ENCODE data around the gene INPP5E.

INPP5E gene

DNA sequence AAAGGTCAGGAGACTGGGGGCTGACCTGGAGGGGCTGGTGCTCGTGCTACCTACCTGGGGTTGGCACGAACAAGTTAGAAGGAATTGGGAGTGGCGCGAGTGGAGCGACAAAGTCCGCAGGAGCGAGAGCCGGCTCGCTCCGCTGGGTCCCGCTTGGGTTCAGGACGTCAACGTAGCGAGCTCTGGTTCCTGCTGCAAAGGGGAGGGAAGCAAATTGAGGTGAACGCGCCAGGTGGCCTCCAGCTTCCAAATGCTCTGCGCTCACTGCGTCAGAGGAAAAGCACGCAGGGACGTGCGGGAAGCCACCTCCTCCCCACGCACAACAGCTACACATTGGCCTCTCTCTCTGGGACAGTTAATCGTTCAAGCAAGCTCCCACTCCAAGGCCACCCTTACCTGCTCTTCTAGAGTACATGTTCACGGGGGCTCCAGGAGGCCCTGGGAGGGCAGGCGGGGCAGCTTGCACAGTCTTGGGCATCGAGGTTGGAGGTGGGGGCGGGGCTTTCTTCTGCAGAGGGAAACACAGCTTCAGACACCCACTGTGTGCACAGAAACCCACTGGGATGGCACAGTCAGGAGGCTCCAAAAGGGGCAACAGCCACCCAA, 7.6 kb upstream of the INPP5E start:
- DNase-seq (ENCODE audit: low read depth in 2 of 2), result no peak

DNA sequence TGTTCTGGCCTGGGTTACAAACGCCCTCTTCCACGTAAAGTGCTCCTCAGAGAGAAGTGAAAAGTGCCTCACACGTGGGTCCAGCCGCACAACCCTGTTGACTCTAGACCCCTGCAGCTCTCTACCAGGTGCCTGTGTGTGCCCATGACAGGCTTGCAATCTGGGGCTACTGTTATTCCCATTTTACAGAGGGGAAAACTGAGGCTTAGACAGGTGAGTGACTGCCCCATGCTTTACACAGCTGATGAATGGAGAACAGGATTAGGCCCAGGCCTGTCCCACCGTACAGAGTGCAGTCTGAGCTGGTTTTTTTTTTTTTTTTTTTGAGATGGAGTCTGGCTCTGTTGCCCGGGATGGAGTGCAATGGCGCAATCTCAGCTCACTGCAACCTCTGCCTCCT, 6.2 kb upstream of the INPP5E start:
- DNase-seq (ENCODE audit: low read depth in 2 of 2), result no peak

DNA sequence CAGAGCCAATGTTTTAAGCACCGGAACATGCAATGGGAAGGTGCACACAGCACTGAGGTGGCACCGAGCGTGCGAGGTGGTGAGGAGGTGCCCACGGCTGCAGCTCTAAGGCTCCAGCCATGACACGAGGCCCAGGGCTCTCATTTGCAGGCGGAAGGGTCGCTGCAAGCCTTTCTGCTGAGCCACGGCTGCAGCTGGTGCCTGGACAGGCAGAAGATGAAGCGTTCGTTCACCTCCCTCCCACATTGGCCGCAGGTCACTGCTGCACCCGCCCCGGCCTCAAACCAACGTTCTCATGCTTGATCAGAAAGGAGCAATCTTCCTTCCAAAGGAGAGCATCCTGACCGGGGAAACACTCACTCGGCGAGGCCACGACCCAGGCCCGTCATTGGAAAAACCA, 4.5 kb upstream of the INPP5E start:
- no peak for DNase-seq (ENCODE audit: low read depth in 2 of 2)

DNA sequence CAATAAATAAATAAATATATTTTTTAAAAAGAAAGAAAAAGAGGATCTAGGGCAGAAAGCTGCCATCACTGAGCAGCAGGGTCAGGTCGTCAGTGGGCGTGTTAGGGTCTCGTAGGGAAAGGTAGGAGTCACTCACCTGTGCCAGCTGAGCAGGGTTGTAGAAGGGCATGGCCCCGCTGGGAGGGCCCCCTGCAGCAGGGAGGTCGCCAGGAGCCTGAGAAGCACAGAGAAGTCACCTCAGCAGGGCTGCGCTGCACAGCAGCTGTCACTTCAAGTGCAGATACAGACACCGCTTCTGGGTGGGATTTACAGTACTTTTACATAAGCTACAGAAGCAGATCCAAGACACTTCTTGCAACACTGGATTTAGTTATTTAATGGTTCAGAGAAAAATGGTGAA, 4.0 kb upstream of the INPP5E start:
- DNase-seq (ENCODE audit: low read depth in 2 of 2), result no peak

DNA sequence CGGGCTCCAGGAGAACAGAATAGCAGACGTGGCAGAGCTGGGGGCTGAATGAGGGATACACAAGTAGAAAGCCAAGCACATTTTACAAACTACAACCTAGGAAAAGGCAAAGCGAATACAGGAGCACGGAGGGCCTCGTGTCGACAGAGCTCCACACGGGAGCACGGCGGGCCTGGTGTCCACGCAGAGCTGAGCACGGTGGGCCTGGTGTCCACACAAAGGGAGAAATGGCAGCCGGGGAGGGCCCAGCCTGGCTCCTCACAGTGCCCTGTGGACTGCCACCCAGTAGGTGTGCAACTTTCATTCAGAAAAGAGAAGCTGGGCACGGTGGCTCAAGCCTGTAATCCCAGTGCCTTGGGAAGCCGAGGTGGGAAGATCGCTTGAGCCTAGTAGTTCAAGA, 3.4 kb upstream of the INPP5E start:
- DNase-seq (ENCODE audit: low read depth in 2 of 2), result no peak

DNA sequence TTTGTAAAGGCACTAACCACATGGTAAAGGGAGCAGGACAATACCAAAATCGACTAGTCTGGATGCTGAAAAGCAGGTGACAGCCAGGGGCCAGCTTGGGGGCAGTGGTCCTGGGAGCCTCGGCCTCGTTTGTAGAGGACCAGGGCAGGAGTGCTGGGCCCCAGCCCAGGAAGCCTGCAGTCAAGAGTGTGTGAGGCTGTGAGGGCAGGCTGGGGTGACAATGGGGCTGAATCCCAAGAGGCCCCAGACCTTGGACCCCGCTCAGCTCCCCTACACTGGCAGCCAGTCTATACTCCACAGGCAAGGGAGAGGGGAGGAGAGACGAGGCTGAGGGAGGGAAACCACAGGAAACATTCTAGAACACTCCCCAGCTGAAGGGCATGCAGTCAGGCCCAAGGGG, 2.6 kb upstream of the INPP5E start:
- DNase-seq (ENCODE audit: low read depth in 2 of 2), result no peak

DNA sequence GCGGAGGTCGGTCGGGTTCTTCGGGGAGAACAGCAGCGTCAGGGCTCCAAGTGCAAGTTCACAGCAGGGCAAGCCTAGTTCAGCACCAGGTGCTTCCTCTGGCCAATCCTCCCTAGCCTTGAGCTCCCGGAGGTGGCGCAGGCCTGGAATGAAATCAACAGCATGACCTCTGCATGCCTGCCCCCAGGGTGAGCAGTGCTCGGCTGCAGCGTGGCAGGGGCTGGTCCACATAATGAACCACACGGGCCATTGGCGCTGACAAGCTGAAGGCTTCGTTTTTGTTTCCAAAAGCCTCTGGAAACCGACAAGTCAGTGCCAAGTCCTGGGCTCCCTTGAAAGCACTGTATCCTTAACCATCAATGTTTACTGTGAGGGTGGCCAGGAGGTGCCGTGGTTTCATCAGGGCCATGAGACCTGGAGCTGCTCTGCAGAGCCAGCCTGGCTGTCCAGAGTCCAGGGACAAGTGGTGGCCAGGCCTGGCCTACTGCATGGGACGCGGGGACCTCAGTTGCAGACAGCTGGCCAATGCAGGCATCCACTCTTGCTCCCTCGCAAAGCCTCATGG, 2.1 kb upstream of the INPP5E start:
- DNase-seq (ENCODE audit: low read depth in 2 of 2), result no peak

DNA sequence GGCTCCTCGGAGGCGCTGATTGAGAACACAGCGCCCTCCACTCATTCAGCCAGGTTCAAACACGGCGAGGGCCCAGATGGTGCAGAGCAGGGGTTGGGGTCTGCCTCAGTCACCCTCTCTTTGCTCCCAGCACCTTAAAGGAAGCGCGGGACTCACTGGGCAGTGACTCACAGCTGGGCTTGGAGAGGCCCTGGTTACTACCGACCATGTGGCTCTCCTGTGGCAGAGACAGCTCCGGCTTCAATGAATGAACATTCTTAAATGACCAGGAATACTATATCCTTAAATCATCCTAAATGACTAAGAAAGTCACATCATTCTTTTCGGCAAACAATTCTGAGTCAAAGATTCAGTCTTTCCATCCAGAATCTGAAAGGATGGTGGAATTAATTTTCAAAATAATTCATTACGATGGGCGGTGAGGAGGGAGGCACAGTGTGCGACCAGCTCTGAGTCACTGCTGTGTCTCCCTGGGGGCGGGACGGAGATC, 1.6 kb upstream of the INPP5E start:
- no peak for DNase-seq (ENCODE audit: low read depth in 2 of 2)

DNA sequence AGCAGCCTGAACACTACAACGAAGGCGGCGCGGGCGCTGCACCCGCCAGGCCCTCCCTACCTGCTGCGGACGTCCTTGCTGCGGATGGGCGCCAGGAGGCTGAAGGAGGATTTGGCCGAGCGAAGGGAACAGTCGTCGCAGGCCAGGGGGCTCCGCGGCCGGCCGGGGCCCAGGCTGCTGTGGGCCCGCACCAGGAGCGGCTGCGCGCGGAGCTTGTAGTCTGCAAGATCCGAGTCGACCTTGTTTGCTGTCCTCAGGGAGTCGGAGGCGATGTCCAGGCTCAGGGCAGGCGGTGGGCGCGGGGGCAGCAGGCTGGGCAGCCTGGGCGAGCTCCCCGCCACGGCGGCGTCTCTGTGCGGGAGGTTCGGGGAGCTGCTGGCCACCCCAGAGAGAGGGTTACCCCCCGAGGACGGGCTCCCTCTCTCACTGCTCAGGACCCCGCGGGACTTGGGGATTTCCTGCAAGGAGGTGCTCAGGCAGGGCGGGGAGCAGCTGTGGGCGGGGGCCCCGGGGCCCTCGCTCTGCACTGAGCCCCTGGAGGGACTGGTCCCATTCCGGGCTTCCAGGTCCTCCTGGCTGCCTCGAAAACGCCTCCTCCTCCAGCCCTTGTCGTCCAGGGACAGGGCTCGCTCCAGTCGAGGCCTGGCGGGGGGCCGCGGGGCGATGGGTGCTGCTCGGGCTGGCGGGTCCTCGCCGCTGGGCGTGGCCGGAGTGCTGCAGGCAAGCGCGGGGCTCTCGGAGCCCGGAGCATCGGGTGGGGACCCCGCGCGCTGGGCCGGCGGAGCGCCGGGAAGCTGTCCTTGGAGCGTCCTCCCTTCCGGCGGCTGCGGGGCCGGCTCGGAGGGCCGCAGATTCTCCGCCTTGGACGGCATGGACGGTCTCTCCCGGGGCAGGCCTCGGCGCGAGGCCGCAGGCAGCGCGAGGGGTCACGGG, 831 bp downstream of the INPP5E start:
- peak; percentile 10 to 28 for DNase-seq (ENCODE audit: low read depth in 2 of 2)

DNA sequence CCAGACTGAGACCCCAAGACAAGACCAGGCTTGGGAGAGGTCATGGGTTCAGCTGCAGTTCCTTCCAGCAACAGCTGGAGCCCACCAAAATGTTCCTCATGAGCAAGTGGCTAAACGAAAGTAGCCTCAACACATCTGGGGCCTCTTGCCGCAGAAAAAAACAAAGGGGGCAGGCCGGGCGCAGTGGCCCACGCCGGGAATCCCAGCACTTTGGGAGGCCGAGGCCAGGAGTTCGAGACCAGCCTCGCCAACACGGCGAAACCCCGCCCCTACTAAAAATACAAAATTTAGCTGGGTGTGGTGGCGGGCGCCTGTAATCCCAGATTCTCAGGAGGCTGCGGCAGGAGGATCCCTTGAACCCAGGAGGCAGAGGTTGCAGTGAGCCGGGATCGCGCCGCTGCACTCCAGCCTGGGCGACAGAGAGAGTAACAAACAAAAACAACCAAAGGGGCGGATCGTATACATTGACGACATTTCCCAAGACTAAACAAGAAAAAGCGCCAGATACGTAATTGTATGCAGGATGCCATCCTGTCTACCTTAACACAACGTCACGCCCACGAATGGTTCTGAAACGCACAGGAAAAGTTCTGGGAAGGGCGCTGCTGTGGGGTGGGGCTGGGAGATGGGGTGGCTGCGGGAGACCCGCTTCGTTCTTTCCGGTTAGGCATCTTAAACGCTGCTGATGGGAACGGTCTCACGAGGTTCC, 1.7 kb downstream of the INPP5E start:
- no peak for DNase-seq (ENCODE audit: low read depth in 2 of 2)

DNA sequence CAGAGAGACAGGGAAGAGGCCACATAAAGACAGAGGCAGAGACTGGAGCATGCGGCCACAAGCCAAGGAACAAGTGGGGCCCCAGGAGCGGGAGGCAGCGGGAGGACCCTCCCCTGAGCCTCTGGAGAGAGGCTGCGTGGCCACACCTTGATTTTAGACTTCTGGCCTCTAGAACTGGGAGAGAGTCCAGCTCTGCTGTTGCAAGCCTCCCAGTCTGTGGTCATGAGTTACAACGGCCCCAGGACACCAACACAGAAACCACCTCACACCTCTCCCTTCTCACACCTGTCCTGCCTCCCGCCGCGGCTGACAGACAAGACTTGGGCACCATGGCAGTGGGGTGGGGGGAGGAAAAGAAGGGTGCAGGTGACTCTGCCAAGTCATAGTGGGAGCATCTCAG, 2.2 kb downstream of the INPP5E start:
- no peak for DNase-seq (ENCODE audit: low read depth in 2 of 2)

DNA sequence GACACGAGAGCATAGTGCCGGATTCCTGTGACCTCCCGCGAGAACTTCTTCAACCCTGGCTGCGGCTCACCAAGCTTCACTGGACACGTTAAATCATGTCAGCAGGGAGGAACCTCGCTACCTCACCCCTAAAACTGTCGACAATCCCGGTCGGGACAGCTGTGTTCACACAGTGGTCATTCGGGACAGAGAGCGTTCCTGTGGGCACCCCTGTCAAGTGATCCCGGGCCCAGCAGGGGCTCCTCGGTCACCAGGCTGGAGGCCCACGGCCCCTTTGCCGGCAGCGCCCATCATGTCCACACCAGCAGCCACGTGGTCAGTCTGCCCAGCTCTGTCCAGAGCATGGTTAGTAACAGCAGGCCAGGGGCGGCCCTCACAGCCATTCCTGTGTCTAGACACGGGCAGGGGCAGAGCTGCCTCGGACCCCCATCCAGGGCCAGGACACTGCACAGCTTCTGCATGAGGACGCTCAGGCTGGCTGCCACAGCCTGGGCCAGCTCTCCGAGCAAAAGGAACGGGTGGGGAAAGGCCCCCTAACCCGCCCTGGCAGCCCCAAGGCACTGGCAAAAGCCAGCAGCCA, 3.5 kb downstream of the INPP5E start:
- DNase-seq (ENCODE audit: low read depth in 2 of 2), result no peak

DNA sequence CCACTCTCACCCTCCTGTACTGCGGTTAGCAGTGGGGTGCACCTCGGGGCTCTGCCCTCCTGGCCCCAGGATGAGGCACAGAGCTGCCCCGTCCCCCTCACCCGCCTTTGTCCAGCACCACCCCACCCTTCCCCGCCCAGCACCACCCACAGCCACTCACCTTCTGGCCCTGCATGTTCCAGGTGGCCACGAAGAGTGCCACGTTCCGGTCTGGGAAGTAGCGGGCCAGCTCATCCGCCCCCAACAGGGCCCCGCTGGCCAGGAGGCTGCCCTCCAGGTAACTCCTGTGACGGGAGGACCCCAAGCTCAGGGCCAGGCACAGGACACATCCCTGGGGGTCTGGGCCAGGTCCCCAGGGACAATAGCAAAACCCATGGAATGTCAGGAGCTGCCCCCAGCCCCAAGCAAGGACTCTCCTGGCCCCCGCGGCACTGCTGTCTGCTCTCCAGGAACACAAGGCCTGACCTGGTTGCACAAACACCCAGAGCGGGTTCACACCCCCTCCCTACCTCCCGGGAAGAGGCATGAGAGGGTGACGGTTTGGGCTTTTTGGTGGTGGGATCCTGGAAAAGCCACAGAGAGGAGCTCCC, 5.0 kb downstream of the INPP5E start:
- DNase-seq (ENCODE audit: low read depth in 2 of 2), result no peak

DNA sequence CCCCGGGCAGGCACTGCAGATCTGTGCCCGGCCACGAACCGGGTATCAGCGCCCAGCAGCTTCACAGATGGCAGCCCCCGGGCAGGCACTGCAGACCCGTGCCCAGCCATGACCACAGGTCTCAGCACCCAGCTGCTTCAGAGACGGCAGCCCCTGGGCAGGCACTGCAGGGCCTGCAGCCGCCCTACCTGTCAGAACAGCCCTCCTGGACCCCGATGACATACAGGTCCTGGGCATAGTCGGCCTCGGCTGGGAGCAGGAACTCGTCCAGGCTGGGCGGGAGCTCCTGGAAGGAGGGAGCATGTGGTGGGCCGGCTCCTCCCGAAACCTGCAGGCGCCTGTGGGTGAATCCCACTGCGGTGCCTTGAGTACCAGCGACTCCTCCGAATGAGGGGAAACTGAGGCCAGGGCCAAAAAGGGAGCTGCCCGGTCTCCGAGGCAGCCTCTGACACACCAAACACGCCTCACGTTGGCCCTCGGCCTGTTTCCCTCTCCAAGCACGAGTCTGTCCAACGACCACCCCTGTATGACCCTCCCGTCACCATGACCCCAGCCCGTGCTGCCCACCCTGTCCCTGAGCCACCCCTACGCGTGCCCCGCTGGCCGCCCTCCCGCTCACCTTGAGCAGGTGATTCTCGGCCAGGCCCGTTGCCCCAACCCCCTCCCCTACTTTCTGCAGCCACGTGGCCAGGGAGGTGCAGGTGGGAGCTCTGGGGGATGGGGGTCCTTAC, 5.6 kb downstream of the INPP5E start:
- no peak for DNase-seq (ENCODE audit: low read depth in 2 of 2)

DNA sequence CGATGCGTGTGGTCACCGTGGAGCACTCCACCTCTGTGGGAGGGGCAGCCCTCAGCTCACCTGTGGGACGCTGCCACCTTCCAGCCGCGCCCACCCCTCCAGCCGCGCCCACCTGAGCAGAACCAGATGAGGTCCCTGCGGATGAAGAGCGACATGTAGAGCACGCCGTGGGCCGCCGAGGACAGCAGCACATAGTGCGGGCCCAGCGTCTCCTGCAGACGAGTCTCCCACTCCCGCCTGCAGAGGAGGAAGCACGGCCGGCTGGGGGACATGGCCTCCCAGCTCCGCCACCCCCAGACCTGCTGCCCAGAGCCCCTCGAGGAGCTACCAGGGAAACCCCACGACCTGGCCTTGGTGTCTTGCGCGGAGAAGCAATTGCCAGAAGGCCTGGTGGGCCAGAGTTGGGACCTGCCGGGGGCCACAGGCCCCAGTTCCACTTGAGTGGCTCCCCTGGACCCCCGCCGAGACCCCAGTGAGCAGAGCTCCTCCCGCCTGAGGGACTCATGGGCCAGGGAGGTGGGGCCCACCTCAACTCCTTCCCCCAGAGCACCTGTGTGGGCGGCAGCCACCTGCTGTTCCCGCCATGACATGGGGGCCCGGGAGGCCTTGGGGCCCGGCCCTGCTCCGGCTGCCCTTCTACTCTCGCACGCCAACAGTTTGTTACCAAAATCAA, 6.5 kb downstream of the INPP5E start:
- DNase-seq (ENCODE audit: low read depth in 2 of 2), result no peak

DNA sequence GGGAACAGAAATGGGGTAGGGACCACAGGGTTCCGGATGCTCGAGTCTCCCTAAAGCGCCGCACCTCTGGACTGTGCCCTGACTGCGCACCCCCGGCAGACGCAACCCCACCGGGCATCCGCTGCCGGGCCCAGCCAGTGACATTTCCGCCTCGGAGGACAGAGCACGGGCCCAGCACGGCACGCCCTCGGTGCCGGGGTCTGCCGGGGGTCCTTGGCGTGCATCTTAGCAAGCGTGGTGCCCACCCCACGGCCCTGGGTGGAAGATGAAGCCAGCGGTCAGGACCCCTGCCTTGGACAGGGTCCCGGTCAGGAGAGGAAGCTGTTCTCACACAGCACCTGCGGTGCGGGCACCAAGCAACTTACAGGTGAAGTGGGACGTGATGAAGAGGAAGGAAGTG, 7.1 kb downstream of the INPP5E start:
- DNase-seq (ENCODE audit: low read depth in 2 of 2), result no peak

DNA sequence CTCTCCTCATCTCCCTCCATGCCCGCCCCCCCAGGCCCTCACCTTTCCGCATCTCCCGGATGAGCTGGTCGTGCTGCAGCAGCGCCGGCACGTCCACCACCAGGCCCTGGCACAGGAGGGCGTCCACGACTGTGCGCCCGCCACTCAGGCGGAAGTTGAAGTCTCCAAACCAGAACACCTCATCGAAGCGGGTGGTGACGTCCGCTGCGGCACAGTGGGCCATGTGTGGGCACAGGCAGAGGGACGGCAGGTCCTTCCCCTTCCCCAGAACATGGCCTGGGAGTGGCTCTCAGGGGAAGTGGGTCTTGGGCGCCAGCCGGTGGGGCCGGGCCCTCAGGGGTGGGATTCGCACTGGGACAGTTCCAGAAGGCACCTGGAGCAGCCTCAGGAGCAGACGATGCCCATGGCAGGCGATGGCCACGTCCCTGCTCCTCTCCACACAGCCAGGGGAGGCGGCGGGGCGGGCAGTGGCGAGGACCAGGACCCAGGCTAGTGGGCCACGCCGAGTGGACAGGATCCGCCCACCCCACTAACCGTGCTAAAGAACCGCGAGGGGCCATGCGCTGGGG, 7.8 kb downstream of the INPP5E start:
- no peak for DNase-seq (ENCODE audit: low read depth in 2 of 2)

DNA sequence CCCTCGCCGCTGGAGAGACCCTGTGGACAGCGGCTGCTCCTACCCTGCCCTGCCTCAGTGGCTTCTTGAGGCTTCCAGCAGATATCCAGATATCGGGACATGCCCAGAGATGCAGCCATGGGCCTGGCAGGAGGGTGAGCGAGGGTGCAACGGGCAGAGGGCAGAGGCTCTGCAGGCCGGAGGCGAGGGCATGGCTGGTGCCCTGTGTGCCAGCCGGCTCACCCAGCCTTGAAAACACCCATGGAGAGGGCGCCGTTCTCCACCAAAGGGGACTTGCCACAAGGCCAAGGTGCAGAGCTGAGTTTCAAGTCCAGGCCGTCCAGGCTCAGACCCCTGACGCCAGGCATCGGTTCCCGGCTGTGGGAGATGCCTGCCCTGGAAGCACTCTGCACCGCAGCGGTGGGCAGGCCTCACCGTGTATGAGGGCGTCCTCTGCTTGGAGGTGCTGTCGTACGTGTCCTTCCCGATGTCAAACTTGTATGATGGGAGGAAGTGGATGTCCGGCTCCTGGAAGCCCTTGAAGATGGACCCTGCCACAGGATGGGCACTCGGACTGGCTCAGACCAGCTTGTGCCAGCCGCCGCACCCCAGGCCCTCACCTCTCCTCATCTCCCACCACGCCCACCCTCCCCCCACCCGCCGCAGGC, 8.9 kb downstream of the INPP5E start:
- DNase-seq (ENCODE audit: low read depth in 2 of 2), result no peak

DNA sequence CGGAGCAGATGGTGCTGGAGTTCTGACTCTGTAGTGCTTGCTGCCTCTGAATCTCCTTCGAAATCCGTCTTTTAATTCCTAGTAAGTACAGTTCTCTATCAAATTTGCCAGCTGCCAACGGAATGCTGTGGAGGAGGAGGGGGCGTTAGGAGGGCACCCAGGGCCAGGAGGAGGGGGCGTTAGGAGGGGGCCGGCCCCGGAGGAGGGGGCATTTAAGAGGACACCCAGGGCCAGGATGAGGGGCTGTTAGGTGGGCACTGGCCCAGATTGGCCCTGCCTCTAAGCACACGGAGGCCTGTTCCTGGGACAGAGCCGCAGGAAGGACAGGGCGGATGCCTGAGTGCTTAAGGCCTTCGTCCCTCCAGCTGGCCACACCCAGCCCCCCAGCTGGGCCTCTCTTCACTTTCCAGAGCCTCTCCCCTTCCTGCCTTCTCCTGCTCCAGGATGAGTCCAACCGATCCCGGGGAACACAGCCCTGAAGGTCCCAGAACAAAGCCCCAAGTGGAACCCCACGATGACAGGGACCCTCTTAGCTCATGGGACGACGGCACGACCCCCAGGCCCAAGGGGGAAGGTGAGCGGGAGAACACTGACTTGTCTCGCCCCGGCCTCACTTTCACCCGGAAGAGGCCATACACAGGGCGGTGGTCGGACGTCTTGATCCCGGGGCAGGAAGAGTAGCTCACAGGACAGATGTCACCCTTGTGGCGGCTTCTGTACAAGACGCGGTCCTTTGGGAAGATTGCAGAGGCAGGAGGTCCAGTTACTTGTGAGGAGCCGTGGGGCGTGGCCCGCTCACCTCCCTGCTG, 9.8 kb downstream of the INPP5E start:
- no peak for DNase-seq (ENCODE audit: low read depth in 2 of 2)

All from stimulated activated CD8-positive, alpha-beta memory T cell treated with anti-CD3 and anti-CD28 coated beads, Interleukin-2, amount 100 ng/mL, for 1 hour (primary cell).